TTC549 (cell line): Measurements from ENCODE around the gene OR3A3.

ENCODE experiments used
- FAIRE-seq: peaks from 2 replicates; lab custom pipeline; 2012; peaks lifted over from hg19 to GRCh38; lab: Jason Lieb, UNC

The OR3A3 gene

DNA sequence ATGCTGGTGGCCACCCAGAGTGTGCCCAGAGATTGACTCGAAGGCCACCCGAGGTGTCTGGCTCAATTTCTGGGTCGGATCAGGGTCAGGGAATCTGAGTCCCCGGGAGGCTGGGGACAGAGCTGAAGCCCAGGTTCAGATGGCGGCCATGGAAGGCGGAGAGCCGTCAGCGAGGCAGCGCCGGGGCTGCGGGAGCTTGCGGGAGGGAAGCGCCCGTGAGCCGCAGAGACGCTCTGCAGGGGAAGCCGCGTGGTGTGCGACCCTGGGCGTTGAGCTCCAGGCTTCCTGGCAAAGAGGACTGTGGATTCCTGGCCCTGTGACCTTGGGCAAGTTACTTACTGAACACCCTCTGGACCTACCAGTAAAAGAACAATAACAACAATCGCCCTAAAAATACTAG is 61.0 kb downstream of the OR3A3 start:
- no peak for FAIRE-seq
